HepG2 (cell line): ENCODE results near the gene EPS8L3. TPM values are rescaled to one million over a fixed set of nuclear protein-coding genes. Genes with fewer than 3 reads are reported as not detected.

Source experiments
- ATAC-seq: fragments of 200-7000 bp; cut with Tn5 transposase; 3 replicates; pipeline ENCODE4 v1.9.1; 2020; ENCODE audit warnings: mild to moderate bottlenecking, moderate library complexity
- BruUV-seq: library from RNA; stranded (reverse); fragments of 400-500 nt; replicated peaks from 2 replicates; lab custom pipeline; 2021; lab: Mats Ljungman, UMichigan
- CTCF ChIA-PET: fragments of 300-600 bp; formaldehyde crosslinking; extraction: SDS; loops from one replicate; lab custom pipeline; 2021; ENCODE audit warnings: low total read pairs, inconsistent platforms, low intra/inter-chr PET ratio; lab: Yijun Ruan, JAX
- POLR2A ChIA-PET: fragments of 350-600 bp; sonication (Branson Sonifier 250); formaldehyde crosslinking; loops from one replicate; lab custom pipeline; 2020; ENCODE audit warnings: antibody characterized with exemption, inconsistent platforms; lab: Yijun Ruan, JAX
- DNase-seq: peaks from one replicate; pipeline ENCODE4 v3.0.0-alpha.2; 2015; ENCODE audit warnings: low spot score
- FAIRE-seq: peaks from 3 replicates; lab custom pipeline; 2011; peaks lifted over from hg19 to GRCh38; lab: Jason Lieb, UNC
- H2AFZ ChIP-seq: one replicate; pipeline ENCODE4 v1.6.1; 2011; ENCODE audit warnings: low read length, inconsistent platforms
- H3K27ac ChIP-seq: fragments of 300-600 bp; 3 replicates; pipeline ENCODE4 v1.8.0; 2011; ENCODE audit warnings: mixed run types, mild to moderate bottlenecking, mixed read lengths, low read length, inconsistent platforms; ENCODE audit not compliant: insufficient read depth; ENCODE audit errors: extremely low read length
- H3K27me3 ChIP-seq, 2 experiments: fragments of 200-600 bp in 1 of 2; 2 replicates in 1 of 2; 3 replicates in 1 of 2; pipeline versions ENCODE4 v1.6.0 to v1.8.0; 2011; ENCODE audit warnings: low read length in 2 of 2, mild to moderate bottlenecking in 2 of 2, moderate library complexity in 2 of 2, inconsistent platforms in 1 of 2; ENCODE audit not compliant: insufficient read depth in 2 of 2, control insufficient read depth in 1 of 2
- H3K36me3 ChIP-seq, 2 experiments: fragments of 200-600 bp in 1 of 2; replicated peaks in 1 of 2; 2 replicates in 1 of 2; 3 replicates in 1 of 2; pipeline versions ENCODE4 v1.5.1 to v1.8.0; 2011; ENCODE audit warnings: low read length in 2 of 2, inconsistent platforms in 1 of 2; ENCODE audit not compliant: insufficient read depth in 2 of 2, control insufficient read depth in 1 of 2
- H3K4me1 ChIP-seq: 2 replicates; pipeline ENCODE4 v1.5.1; 2012; ENCODE audit warnings: low read length, inconsistent platforms; ENCODE audit not compliant: insufficient read depth
- H3K4me2 ChIP-seq: 2 replicates; pipeline ENCODE4 v1.6.0; 2011; ENCODE audit warnings: low read depth, low read length, inconsistent platforms
- H3K4me3 ChIP-seq, 3 experiments: fragments of 200-600 bp in 1 of 3; sonication (generic), shearing (Covaris generic) in 1 of 3; replicated peaks in 1 of 3; 2 replicates each; pipeline ENCODE4 v1.5.1; 2011 to 2016; ENCODE audit warnings: low read length in 3 of 3, inconsistent platforms in 2 of 3, low read depth in 2 of 3, mild to moderate bottlenecking in 2 of 3, control low read depth in 1 of 3, mixed read lengths in 1 of 3; ENCODE audit not compliant: insufficient read depth in 1 of 3
- H3K79me2 ChIP-seq: one replicate; pipeline ENCODE4 v1.6.1; 2011; ENCODE audit warnings: low read length, inconsistent platforms; ENCODE audit not compliant: insufficient read depth
- H3K9ac ChIP-seq: 2 replicates; pipeline ENCODE4 v1.6.0; 2011; ENCODE audit warnings: mild to moderate bottlenecking, low read depth, low read length, inconsistent platforms; ENCODE audit not compliant: insufficient read depth
- H3K9me3 ChIP-seq: 2 replicates; pipeline ENCODE4 v1.5.1; 2012; ENCODE audit warnings: mild to moderate bottlenecking, low read length
- H4K20me1 ChIP-seq: 2 replicates; pipeline ENCODE4 v1.6.0; 2011; ENCODE audit warnings: inconsistent platforms, mild to moderate bottlenecking, low read length, moderate library complexity; ENCODE audit not compliant: insufficient read depth
- RFXANK ChIP-seq: IDR thresholded peaks from 2 replicates; pipeline ENCODE4 v1.6.1; 2016
- ZFP62 ChIP-seq: sonication (generic); formaldehyde crosslinking; IDR thresholded peaks from 2 replicates; pipeline ENCODE4 v1.4.0; 2020; ENCODE audit warnings: missing genetic modification reagents
- ZNF451 ChIP-seq: sonication (generic); formaldehyde crosslinking; IDR thresholded peaks from 2 replicates; pipeline ENCODE4 v1.5.0; 2020; ENCODE audit warnings: mild to moderate bottlenecking, missing genetic modification reagents
- WGBS: methylation state at CpG from one replicate; pipeline ENCODE4 v1.1.6; 2017; ENCODE audit warnings: low lambda C conversion rate; 5-methylcytosine and 5-hydroxymethylcytosine counted together
- in situ Hi-C: cut with HindIII; loops from 2 replicates; pipeline ENCODE4 v1.10.0; 2017; ENCODE audit warnings: low pct_unique_long_range_greater_than_20kb; ENCODE audit not compliant: extremely low pct_ligation_motif_present
- intact Hi-C: fragments of 100-400 bp; cut with micrococcal nuclease; formaldehyde crosslinking; loops from one replicate; pipeline ENCODE4 v1.10.0; 2022; ENCODE audit not compliant: unreplicated experiment
- polyA plus RNA-seq, 8 experiments: library from polyadenylated mRNA; depleted of rRNA in 3 of 8; stranded (reverse) in 7 of 8; unstranded in 1 of 8; fragments of >200 nt; fragmentation: Illumina TruSeq in 4 of 8; extraction: Trizol in 4 of 8; gene quantifications; 2 replicates each; pipeline versions ENCODE4 v1.2.1 to v1.2.3, GENCODE V29; 2011 to 2016; ENCODE audit warnings: low read depth in 4 of 8, missing spikeins in 1 of 8, mixed read lengths in 1 of 8; ENCODE audit not compliant: insufficient read depth in 1 of 8
- total RNA-seq, 5 experiments: library from RNA; depleted of rRNA; stranded (reverse); fragments of >200 nt; fragmentation: Illumina TruSeq; extraction: Trizol; gene quantifications; 2 replicates each; pipeline ENCODE4 v1.2.3, GENCODE V29; 2016; ENCODE audit warnings: low read depth in 1 of 5
- TF ChIP-seq, protein P1 (sequence below): sonication (generic); formaldehyde crosslinking; IDR thresholded peaks from 2 replicates; pipeline ENCODE4 v1.4.0; 2020; ENCODE audit warnings: missing genetic modification reagents
- TF ChIP-seq, protein P2 (sequence below): IDR thresholded peaks from 2 replicates; pipeline ENCODE4 v1.6.1; 2016; ENCODE audit warnings: mild to moderate bottlenecking, missing biosample characterization, missing genetic modification reagents
- TF ChIP-seq, protein P3 (sequence below): sonication (generic); formaldehyde crosslinking; IDR thresholded peaks from 2 replicates; pipeline ENCODE4 v1.4.0; 2020; ENCODE audit warnings: missing genetic modification reagents
- TF ChIP-seq, protein P4 (sequence below): sonication (generic); formaldehyde crosslinking; IDR thresholded peaks from 2 replicates; pipeline ENCODE4 v1.8.0; 2022; ENCODE audit warnings: missing genetic modification reagents, mild to moderate bottlenecking, moderate library complexity, borderline replicate concordance
- TF ChIP-seq, protein P5 (sequence below): sonication (generic); formaldehyde crosslinking; IDR thresholded peaks from 2 replicates; pipeline ENCODE4 v1.4.0; 2020; ENCODE audit warnings: mild to moderate bottlenecking, low read depth, missing genetic modification reagents

The EPS8L3 gene
- total and polyA plus RNA-seq, 2 of the 13 experiments (the other 11 are each of a cell fraction or from before 2014, with no cell fraction given): 18.2 to 106 TPM

DNA sequence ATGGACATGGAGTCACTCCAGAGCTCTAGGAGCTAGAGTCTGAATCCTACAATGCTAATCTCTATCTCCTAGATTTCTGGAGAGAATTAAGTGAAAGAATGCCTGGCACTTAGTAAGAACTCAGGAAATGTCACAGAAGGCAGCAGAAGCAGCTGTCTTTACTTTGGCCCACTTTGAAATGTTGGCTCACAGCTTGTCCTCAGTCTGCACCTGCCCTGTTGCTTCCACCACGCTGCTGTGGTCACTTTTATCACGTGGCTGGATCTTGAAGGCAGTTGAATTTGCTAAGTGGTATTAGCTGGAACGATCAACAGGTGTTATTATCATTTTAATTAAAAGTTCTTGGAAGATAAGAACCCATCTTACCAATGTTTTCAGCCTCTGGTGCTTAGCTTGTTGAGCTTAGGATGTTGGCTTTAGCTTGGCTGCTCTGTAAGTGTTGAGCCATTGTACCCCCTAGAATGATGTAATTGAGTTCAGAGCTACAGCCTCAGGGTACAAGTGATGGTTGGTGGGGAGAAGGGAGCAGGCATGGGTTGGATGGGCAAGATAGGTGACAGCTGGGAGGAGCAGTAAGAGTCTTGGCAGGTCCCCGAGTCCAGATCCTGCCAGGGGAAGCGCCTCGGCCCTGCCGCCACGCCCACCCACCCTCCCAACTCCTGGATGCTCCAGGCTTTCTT lies 41.9 kb upstream of the EPS8L3 start:
- no TSS peak for BruUV-seq
- no peak overlapping the region for H3K4me3 ChIP-seq
- intact Hi-C loops: no loop called here
- POLR2A ChIA-PET: no interaction called here
- FAIRE-seq: no peak
- no peaks in the 10 kb centered on the region for H4K20me1 ChIP-seq
- CTCF ChIA-PET: no interaction called here
- in situ Hi-C loops: no loop called here
- DNase-seq: no peak
- H3K27ac ChIP-seq: no peak overlapping the region
- ATAC-seq: no peak
- no peaks in the 10 kb centered on the region for H3K79me2 ChIP-seq
- no peaks in the 10 kb centered on the region for H3K36me3 ChIP-seq
- peaks cover 4 to 6% of the 10 kb centered on the region in 2 experiments; a peak in 2 of 5 replicates for H3K27me3 ChIP-seq
- no peak overlapping the region for H2AFZ ChIP-seq
- WGBS: 44% methylated on average over 8 of the region's 8 CpGs
- H3K4me2 ChIP-seq: no peak overlapping the region
- no peak overlapping the region for H3K9ac ChIP-seq
- H3K4me1 ChIP-seq: no peaks in the 10 kb centered on the region
- H3K9me3 ChIP-seq: no peaks in the 10 kb centered on the region
- TF ChIP-seq ZNF451 (CRISPR knock-in tag): no peak
- TF ChIP-seq, protein P1, sequence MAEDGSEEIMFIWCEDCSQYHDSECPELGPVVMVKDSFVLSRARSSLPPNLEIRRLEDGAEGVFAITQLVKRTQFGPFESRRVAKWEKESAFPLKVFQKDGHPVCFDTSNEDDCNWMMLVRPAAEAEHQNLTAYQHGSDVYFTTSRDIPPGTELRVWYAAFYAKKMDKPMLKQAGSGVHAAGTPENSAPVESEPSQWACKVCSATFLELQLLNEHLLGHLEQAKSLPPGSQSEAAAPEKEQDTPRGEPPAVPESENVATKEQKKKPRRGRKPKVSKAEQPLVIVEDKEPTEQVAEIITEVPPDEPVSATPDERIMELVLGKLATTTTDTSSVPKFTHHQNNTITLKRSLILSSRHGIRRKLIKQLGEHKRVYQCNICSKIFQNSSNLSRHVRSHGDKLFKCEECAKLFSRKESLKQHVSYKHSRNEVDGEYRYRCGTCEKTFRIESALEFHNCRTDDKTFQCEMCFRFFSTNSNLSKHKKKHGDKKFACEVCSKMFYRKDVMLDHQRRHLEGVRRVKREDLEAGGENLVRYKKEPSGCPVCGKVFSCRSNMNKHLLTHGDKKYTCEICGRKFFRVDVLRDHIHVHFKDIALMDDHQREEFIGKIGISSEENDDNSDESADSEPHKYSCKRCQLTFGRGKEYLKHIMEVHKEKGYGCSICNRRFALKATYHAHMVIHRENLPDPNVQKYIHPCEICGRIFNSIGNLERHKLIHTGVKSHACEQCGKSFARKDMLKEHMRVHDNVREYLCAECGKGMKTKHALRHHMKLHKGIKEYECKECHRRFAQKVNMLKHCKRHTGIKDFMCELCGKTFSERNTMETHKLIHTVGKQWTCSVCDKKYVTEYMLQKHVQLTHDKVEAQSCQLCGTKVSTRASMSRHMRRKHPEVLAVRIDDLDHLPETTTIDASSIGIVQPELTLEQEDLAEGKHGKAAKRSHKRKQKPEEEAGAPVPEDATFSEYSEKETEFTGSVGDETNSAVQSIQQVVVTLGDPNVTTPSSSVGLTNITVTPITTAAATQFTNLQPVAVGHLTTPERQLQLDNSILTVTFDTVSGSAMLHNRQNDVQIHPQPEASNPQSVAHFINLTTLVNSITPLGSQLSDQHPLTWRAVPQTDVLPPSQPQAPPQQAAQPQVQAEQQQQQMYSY (CRISPR knock-in tag): no peak
- TF ChIP-seq, protein P2, sequence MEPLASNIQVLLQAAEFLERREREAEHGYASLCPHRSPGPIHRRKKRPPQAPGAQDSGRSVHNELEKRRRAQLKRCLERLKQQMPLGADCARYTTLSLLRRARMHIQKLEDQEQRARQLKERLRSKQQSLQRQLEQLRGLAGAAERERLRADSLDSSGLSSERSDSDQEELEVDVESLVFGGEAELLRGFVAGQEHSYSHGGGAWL: no peak
- no peak for TF ChIP-seq RFXANK (CRISPR knock-in tag)
- TF ChIP-seq, protein P3, sequence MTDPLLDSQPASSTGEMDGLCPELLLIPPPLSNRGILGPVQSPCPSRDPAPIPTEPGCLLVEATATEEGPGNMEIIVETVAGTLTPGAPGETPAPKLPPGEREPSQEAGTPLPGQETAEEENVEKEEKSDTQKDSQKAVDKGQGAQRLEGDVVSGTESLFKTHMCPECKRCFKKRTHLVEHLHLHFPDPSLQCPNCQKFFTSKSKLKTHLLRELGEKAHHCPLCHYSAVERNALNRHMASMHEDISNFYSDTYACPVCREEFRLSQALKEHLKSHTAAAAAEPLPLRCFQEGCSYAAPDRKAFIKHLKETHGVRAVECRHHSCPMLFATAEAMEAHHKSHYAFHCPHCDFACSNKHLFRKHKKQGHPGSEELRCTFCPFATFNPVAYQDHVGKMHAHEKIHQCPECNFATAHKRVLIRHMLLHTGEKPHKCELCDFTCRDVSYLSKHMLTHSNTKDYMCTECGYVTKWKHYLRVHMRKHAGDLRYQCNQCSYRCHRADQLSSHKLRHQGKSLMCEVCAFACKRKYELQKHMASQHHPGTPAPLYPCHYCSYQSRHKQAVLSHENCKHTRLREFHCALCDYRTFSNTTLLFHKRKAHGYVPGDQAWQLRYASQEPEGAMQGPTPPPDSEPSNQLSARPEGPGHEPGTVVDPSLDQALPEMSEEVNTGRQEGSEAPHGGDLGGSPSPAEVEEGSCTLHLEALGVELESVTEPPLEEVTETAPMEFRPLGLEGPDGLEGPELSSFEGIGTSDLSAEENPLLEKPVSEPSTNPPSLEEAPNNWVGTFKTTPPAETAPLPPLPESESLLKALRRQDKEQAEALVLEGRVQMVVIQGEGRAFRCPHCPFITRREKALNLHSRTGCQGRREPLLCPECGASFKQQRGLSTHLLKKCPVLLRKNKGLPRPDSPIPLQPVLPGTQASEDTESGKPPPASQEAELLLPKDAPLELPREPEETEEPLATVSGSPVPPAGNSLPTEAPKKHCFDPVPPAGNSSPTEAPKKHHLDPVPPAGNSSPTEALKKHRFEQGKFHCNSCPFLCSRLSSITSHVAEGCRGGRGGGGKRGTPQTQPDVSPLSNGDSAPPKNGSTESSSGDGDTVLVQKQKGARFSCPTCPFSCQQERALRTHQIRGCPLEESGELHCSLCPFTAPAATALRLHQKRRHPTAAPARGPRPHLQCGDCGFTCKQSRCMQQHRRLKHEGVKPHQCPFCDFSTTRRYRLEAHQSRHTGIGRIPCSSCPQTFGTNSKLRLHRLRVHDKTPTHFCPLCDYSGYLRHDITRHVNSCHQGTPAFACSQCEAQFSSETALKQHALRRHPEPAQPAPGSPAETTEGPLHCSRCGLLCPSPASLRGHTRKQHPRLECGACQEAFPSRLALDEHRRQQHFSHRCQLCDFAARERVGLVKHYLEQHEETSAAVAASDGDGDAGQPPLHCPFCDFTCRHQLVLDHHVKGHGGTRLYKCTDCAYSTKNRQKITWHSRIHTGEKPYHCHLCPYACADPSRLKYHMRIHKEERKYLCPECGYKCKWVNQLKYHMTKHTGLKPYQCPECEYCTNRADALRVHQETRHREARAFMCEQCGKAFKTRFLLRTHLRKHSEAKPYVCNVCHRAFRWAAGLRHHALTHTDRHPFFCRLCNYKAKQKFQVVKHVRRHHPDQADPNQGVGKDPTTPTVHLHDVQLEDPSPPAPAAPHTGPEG (CRISPR knock-in tag): no peak
- TF ChIP-seq ZFP62: no peak
- TF ChIP-seq, protein P4, sequence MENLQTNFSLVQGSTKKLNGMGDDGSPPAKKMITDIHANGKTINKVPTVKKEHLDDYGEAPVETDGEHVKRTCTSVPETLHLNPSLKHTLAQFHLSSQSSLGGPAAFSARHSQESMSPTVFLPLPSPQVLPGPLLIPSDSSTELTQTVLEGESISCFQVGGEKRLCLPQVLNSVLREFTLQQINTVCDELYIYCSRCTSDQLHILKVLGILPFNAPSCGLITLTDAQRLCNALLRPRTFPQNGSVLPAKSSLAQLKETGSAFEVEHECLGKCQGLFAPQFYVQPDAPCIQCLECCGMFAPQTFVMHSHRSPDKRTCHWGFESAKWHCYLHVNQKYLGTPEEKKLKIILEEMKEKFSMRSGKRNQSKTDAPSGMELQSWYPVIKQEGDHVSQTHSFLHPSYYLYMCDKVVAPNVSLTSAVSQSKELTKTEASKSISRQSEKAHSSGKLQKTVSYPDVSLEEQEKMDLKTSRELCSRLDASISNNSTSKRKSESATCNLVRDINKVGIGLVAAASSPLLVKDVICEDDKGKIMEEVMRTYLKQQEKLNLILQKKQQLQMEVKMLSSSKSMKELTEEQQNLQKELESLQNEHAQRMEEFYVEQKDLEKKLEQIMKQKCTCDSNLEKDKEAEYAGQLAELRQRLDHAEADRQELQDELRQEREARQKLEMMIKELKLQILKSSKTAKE (CRISPR knock-in tag): no peak
- TF ChIP-seq, protein P5, sequence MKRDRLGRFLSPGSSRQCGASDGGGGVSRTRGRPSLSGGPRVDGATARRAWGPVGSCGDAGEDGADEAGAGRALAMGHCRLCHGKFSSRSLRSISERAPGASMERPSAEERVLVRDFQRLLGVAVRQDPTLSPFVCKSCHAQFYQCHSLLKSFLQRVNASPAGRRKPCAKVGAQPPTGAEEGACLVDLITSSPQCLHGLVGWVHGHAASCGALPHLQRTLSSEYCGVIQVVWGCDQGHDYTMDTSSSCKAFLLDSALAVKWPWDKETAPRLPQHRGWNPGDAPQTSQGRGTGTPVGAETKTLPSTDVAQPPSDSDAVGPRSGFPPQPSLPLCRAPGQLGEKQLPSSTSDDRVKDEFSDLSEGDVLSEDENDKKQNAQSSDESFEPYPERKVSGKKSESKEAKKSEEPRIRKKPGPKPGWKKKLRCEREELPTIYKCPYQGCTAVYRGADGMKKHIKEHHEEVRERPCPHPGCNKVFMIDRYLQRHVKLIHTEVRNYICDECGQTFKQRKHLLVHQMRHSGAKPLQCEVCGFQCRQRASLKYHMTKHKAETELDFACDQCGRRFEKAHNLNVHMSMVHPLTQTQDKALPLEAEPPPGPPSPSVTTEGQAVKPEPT: no peak
